ENCODE results near the gene KLF9.

DNA sequence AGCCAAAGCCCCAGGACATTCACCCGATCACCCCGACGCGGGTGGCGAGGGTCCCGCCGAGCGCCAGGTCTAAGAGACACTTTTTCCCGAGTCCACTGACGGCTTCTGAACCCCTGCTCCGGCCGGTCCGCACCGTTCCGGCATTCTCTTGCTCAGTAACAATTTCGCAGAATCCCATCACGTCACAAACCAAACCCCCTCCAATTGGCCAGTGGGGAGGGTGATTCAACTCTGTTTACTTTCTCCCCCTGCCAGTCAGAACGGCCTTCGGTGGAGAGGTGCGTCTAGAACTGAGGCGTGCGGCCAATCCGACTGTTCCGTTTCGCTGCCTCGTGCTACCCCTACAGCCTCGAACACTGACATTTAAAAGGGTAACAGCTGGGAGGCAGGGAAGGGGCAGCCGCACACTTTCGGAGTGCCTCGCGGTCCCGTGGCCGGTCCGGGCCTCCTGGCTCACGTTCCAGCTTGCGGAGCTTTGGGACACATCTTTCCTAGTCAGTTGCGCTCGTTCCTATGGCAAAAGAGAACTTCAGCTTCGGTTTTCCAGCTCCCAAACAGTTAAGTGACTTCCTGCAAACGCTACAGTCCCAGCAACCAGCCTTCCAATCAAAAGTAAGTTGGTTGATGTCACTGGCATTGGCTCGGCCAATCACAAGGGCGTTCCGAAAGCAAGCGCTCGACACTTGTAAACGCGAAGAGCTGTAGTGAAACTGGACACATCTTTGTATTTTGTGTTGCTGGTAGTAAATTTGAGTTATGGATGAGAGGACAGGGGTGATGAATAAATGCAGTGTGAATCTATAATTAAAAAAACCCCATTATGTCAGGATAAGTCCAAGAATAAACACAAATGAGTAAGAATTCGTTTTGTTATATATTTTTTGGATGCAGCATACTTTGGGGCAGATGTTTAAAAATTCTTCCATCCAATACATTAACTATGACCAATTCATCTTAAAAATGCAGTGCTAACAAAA is at the start of gene KLF9:
- TF ChIP-seq CTCF (conservative IDR thresholded peaks at IDR 0.05; ENCODE audit: low read depth, low read length) (no peak), EZH2phosphoT487 (IDR thresholded peaks at IDR 0.05; ENCODE audit: borderline replicate concordance, low read length) (0 out of 2 replicates have a peak, but pooled peaks have one; percentile 23)
